HepG2 (cell line): Measurements from ENCODE around the gene CALD1. TPM values are rescaled to one million over a fixed set of nuclear protein-coding genes. Genes with fewer than 3 reads are reported as not detected.

ENCODE experiments used
- ATAC-seq: fragments of 200-7000 bp; cut with Tn5 transposase; 3 replicates; pipeline ENCODE4 v1.9.1; 2020; ENCODE audit warnings: mild to moderate bottlenecking, moderate library complexity
- BruUV-seq: library from RNA; stranded (reverse); fragments of 400-500 nt; replicated peaks from 2 replicates; lab custom pipeline; 2021; lab: Mats Ljungman, UMichigan
- CTCF ChIA-PET: fragments of 300-600 bp; formaldehyde crosslinking; extraction: SDS; loops from one replicate; lab custom pipeline; 2021; ENCODE audit warnings: low total read pairs, inconsistent platforms, low intra/inter-chr PET ratio; lab: Yijun Ruan, JAX
- POLR2A ChIA-PET: fragments of 350-600 bp; sonication (Branson Sonifier 250); formaldehyde crosslinking; loops from one replicate; lab custom pipeline; 2020; ENCODE audit warnings: antibody characterized with exemption, inconsistent platforms; lab: Yijun Ruan, JAX
- DNase-seq: peaks from one replicate; pipeline ENCODE4 v3.0.0-alpha.2; 2015; ENCODE audit warnings: low spot score
- FAIRE-seq: peaks from 3 replicates; lab custom pipeline; 2011; peaks lifted over from hg19 to GRCh38; lab: Jason Lieb, UNC
- H2AFZ ChIP-seq: one replicate; pipeline ENCODE4 v1.6.1; 2011; ENCODE audit warnings: low read length, inconsistent platforms
- H3K27ac ChIP-seq: fragments of 300-600 bp; 3 replicates; pipeline ENCODE4 v1.8.0; 2011; ENCODE audit warnings: mixed run types, mild to moderate bottlenecking, mixed read lengths, low read length, inconsistent platforms; ENCODE audit not compliant: insufficient read depth; ENCODE audit errors: extremely low read length
- H3K27me3 ChIP-seq, 2 experiments: fragments of 200-600 bp in 1 of 2; 2 replicates in 1 of 2; 3 replicates in 1 of 2; pipeline versions ENCODE4 v1.6.0 to v1.8.0; 2011; ENCODE audit warnings: low read length in 2 of 2, mild to moderate bottlenecking in 2 of 2, moderate library complexity in 2 of 2, inconsistent platforms in 1 of 2; ENCODE audit not compliant: insufficient read depth in 2 of 2, control insufficient read depth in 1 of 2
- H3K36me3 ChIP-seq, 2 experiments: fragments of 200-600 bp in 1 of 2; replicated peaks in 1 of 2; 2 replicates in 1 of 2; 3 replicates in 1 of 2; pipeline versions ENCODE4 v1.5.1 to v1.8.0; 2011; ENCODE audit warnings: low read length in 2 of 2, inconsistent platforms in 1 of 2; ENCODE audit not compliant: insufficient read depth in 2 of 2, control insufficient read depth in 1 of 2
- H3K4me1 ChIP-seq: 2 replicates; pipeline ENCODE4 v1.5.1; 2012; ENCODE audit warnings: low read length, inconsistent platforms; ENCODE audit not compliant: insufficient read depth
- H3K4me2 ChIP-seq: 2 replicates; pipeline ENCODE4 v1.6.0; 2011; ENCODE audit warnings: low read depth, low read length, inconsistent platforms
- H3K4me3 ChIP-seq, 3 experiments: fragments of 200-600 bp in 1 of 3; sonication (generic), shearing (Covaris generic) in 1 of 3; replicated peaks in 1 of 3; 2 replicates each; pipeline ENCODE4 v1.5.1; 2011 to 2016; ENCODE audit warnings: low read length in 3 of 3, inconsistent platforms in 2 of 3, low read depth in 2 of 3, mild to moderate bottlenecking in 2 of 3, control low read depth in 1 of 3, mixed read lengths in 1 of 3; ENCODE audit not compliant: insufficient read depth in 1 of 3
- H3K79me2 ChIP-seq: one replicate; pipeline ENCODE4 v1.6.1; 2011; ENCODE audit warnings: low read length, inconsistent platforms; ENCODE audit not compliant: insufficient read depth
- H3K9ac ChIP-seq: 2 replicates; pipeline ENCODE4 v1.6.0; 2011; ENCODE audit warnings: mild to moderate bottlenecking, low read depth, low read length, inconsistent platforms; ENCODE audit not compliant: insufficient read depth
- H3K9me3 ChIP-seq: 2 replicates; pipeline ENCODE4 v1.5.1; 2012; ENCODE audit warnings: mild to moderate bottlenecking, low read length
- H4K20me1 ChIP-seq: 2 replicates; pipeline ENCODE4 v1.6.0; 2011; ENCODE audit warnings: inconsistent platforms, mild to moderate bottlenecking, low read length, moderate library complexity; ENCODE audit not compliant: insufficient read depth
- GPN1 ChIP-seq: sonication (generic); formaldehyde crosslinking; IDR thresholded peaks from 2 replicates; pipeline ENCODE4 v1.5.1; 2020; ENCODE audit warnings: missing genetic modification reagents, borderline replicate concordance
- KDM2A ChIP-seq: sonication (generic); formaldehyde crosslinking; IDR thresholded peaks from 2 replicates; pipeline ENCODE4 v1.4.0; 2020; ENCODE audit warnings: low read depth, missing genetic modification reagents, borderline replicate concordance
- KLF12 ChIP-seq: sonication (generic); formaldehyde crosslinking; IDR thresholded peaks from 2 replicates; pipeline ENCODE4 v1.4.0; 2020; ENCODE audit warnings: missing genetic modification reagents, borderline replicate concordance
- MBD4 ChIP-seq: IDR thresholded peaks from 2 replicates; pipeline ENCODE4 v1.6.1; 2012; ENCODE audit warnings: low read length, inconsistent platforms, borderline replicate concordance
- NR0B2 ChIP-seq: sonication (generic); formaldehyde crosslinking; IDR thresholded peaks from 2 replicates; pipeline ENCODE4 v1.4.0; 2020; ENCODE audit warnings: mild to moderate bottlenecking, missing genetic modification reagents
- RFXANK ChIP-seq: IDR thresholded peaks from 2 replicates; pipeline ENCODE4 v1.6.1; 2016
- SETDB1 ChIP-seq: sonication (generic); formaldehyde crosslinking; IDR thresholded peaks from 2 replicates; pipeline ENCODE4 v1.5.1; 2020; ENCODE audit warnings: missing genetic modification reagents, mild to moderate bottlenecking, borderline replicate concordance
- U2AF2 ChIP-seq: fragments of 200-400 bp; formaldehyde crosslinking; IDR thresholded peaks from 2 replicates; pipeline ENCODE4 v1.6.1; 2017; ENCODE audit warnings: low read depth, mild to moderate bottlenecking, low read length
- ZMAT3 ChIP-seq: sonication (generic); formaldehyde crosslinking; conservative IDR thresholded peaks from 2 replicates; pipeline ENCODE4 v1.7.0; 2021; ENCODE audit warnings: missing genetic modification reagents
- ZNF552 ChIP-seq: sonication (generic); formaldehyde crosslinking; IDR thresholded peaks from 2 replicates; pipeline ENCODE4 v1.9.0; 2022; ENCODE audit warnings: missing genetic modification reagents, mild to moderate bottlenecking, borderline replicate concordance
- ZNF576 ChIP-seq: sonication (generic); formaldehyde crosslinking; IDR thresholded peaks from 2 replicates; pipeline ENCODE4 v1.4.0; 2020; ENCODE audit warnings: mild to moderate bottlenecking, missing genetic modification reagents
- WGBS: methylation state at CpG from one replicate; pipeline ENCODE4 v1.1.6; 2017; ENCODE audit warnings: low lambda C conversion rate; 5-methylcytosine and 5-hydroxymethylcytosine counted together
- in situ Hi-C: cut with HindIII; loops from 2 replicates; pipeline ENCODE4 v1.10.0; 2017; ENCODE audit warnings: low pct_unique_long_range_greater_than_20kb; ENCODE audit not compliant: extremely low pct_ligation_motif_present
- intact Hi-C: fragments of 100-400 bp; cut with micrococcal nuclease; formaldehyde crosslinking; loops from one replicate; pipeline ENCODE4 v1.10.0; 2022; ENCODE audit not compliant: unreplicated experiment
- polyA plus RNA-seq, 8 experiments: library from polyadenylated mRNA; depleted of rRNA in 3 of 8; stranded (reverse) in 7 of 8; unstranded in 1 of 8; fragments of >200 nt; fragmentation: Illumina TruSeq in 4 of 8; extraction: Trizol in 4 of 8; gene quantifications; 2 replicates each; pipeline versions ENCODE4 v1.2.1 to v1.2.3, GENCODE V29; 2011 to 2016; ENCODE audit warnings: low read depth in 4 of 8, missing spikeins in 1 of 8, mixed read lengths in 1 of 8; ENCODE audit not compliant: insufficient read depth in 1 of 8
- total RNA-seq, 5 experiments: library from RNA; depleted of rRNA; stranded (reverse); fragments of >200 nt; fragmentation: Illumina TruSeq; extraction: Trizol; gene quantifications; 2 replicates each; pipeline ENCODE4 v1.2.3, GENCODE V29; 2016; ENCODE audit warnings: low read depth in 1 of 5

Gene CALD1
- total and polyA plus RNA-seq, 2 of the 13 experiments (the other 11 are each of a cell fraction or from before 2014, with no cell fraction given), result 53.0 to 112 TPM

- Histone ChIP-seq H2AFZ (no peak overlapping the region), H3K27me3 (no peaks in the 10 kb centered on the region), H3K9me3 (no peaks in the 10 kb centered on the region), H3K4me2 (no peak overlapping the region), H3K4me3 (no peak overlapping the region), H3K36me3 (no peaks in the 10 kb centered on the region), H3K9ac (no peak overlapping the region), H3K27ac (no peak overlapping the region), H3K4me1 (peaks cover 7% of the 10 kb centered on the region; the same call in 1 of the 2 replicates), H4K20me1 (no peaks in the 10 kb centered on the region), H3K79me2 (no peaks in the 10 kb centered on the region)
- ATAC-seq (no peak), FAIRE-seq (no peak), DNase-seq (no peak)
- intact Hi-C loops (no loop called here), in situ Hi-C loops (no loop called here)
- BruUV-seq, result no TSS peak
- 83% methylated on average over 3 of the region's 3 CpGs for WGBS
- no peak for TF ChIP-seq SETDB1 (CRISPR knock-in tag)
- no peak for TF ChIP-seq ZMAT3
- TF ChIP-seq RFXANK, result no peak
- TF ChIP-seq ZNF576 (CRISPR knock-in tag), result no peak
- no peak for TF ChIP-seq U2AF2
- TF ChIP-seq KDM2A (CRISPR knock-in tag), result no peak
- no peak for TF ChIP-seq NR0B2 (CRISPR knock-in tag)
- no peak for TF ChIP-seq KLF12 (CRISPR knock-in tag)
- TF ChIP-seq MBD4, result no peak
- TF ChIP-seq GPN1 (CRISPR knock-in tag), result no peak
- no peak for TF ChIP-seq ZNF552 (CRISPR knock-in tag)
- ChIA-PET POLR2A (no interaction called here), CTCF (no interaction called here)
Measured at GRCh38 chr7:134832367-134832766, 52.9 kb downstream of the CALD1 start.
